GM12875 (cell line): ENCODE measurements around the gene ECEL1.

ENCODE experiments used
- H3K4me3 ChIP-seq: one replicate; pipeline ENCODE4 v1.5.1; 2011; ENCODE audit warnings: low read depth, low read length, control low read depth
- CTCF ChIP-seq: IDR thresholded peaks from 2 replicates; pipeline ENCODE4 v1.5.1; 2011; ENCODE audit warnings: low read depth, mild to moderate bottlenecking, control low read depth, inconsistent platforms, low read length, moderate library complexity, borderline replicate concordance; ENCODE audit not compliant: insufficient read depth

The ECEL1 gene

DNA sequence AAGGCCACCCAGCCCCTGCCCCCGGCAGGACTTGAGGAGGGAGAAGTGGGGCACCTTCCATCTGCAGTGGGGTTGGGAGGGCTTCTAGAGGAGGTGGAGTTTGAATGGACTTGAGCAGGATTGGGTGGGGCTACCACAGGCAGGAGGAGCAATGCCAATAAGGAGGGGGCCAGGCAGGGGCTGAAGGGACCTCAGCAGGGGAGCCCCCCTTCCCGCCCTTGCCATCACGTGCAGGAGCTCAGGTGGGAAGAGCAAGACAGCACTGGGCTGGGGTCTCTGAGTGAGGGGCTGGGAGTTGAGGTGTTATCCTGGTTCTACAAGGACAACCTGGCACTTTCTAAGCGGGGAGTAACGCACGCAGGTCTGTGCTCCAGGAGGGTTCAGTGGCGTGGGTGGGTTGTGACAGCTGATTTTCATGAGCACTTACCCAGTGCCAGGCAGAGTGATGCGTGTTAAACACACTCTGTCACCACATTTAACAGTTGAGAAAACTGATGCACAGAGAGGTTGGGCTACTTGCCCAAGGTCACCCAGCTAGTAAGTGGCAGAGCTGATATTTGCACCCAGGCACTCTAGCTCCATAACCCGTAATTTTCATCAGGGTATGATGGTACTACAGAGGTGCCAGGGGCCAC is 43.1 kb upstream of the ECEL1 start:
- TF ChIP-seq CTCF, result no peak
- H3K4me3 ChIP-seq, result no peak overlapping the region

GRCh38 chr2:232529806-232530547 is 42.3 kb upstream of the ECEL1 start:
- H3K4me3 ChIP-seq, result no peak overlapping the region
- no peak for TF ChIP-seq CTCF

DNA sequence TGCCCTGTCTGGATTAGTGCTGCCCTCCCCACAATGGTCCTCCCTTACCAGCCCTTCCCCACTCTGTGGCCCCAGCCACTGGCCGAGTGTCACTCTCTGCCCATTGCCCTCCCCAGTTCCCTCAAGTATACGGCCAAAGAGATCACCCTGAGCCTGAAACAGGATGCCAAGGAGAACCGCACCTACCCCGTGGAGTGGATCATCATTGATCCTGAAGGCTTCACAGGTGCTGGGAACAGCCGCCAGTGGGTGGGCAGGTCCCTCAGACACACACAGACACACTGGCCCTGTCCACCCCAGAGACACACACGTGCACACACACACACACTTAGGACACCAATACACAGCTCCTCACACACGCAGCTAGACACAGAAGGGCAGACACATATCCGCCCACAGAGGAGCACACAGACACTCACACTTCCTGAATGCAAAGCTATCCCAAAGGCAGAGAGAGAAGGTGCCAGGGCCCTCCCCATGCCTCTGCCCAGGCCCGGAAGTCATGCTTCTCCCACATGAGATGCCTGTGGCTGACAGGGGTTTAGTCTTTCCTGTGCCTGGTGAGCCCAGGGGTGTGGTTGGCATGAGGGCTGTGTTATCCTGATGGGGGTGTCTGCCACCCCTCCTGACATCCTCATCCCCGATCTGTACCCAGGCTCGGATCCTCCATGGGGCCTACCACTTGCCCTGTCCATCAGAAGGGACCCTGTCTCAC is 41.3 kb upstream of the ECEL1 start:
- no peak for TF ChIP-seq CTCF
- no peak overlapping the region for H3K4me3 ChIP-seq

DNA sequence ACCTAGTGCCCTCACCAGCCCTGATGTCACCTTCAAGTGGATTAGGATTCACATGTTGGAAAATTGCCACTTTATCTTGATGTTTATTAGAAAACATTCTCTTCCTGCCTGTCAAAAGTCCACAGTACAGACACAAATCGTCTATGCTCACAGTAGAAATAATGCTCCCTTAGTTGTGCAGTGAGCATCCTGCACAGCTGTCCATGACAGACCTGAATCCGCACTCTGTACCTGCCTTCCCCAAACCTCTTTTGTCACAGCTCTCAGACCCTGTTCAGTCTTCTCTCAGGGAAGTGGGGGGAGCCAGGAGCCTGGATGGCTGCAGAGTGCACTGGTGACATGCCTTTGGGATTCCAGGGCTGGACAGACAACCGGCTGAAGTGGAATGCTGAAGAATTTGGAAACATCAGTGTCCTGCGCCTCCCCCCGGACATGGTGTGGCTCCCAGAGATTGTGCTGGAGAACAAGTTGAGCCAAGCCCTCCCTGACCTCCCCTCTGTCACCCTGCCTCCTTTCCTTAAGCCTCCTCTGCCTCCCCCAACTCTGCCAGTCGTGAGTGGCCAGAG is 40.4 kb upstream of the ECEL1 start:
- TF ChIP-seq CTCF, result no peak
- H3K4me3 ChIP-seq, result no peak overlapping the region

DNA sequence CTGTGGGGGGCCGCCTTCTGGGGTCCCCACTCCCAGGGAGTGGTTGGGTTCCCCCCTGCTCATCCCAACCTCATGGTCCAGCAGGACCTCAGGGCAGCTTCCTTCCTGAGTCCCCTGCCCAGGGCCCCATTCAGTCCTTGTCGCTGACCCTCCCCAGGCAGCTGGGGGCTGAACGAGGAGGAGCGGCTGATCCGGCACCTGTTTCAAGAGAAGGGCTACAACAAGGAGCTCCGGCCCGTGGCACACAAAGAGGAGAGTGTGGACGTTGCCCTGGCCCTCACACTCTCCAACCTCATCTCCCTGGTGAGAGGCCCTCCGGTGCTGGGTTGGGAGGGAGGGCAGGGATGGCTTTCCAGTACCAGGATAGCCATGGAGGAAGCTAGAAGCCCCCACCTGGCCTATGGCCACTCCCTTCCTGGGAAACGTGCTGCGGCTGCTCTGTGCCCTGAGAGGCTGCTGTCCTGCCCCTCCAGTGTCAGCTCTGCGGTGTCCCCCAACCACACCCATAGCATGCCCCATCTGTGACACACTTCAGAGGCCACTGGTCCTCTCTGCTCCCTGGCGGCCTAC is 38.8 kb upstream of the ECEL1 start:
- TF ChIP-seq CTCF, result no peak

DNA sequence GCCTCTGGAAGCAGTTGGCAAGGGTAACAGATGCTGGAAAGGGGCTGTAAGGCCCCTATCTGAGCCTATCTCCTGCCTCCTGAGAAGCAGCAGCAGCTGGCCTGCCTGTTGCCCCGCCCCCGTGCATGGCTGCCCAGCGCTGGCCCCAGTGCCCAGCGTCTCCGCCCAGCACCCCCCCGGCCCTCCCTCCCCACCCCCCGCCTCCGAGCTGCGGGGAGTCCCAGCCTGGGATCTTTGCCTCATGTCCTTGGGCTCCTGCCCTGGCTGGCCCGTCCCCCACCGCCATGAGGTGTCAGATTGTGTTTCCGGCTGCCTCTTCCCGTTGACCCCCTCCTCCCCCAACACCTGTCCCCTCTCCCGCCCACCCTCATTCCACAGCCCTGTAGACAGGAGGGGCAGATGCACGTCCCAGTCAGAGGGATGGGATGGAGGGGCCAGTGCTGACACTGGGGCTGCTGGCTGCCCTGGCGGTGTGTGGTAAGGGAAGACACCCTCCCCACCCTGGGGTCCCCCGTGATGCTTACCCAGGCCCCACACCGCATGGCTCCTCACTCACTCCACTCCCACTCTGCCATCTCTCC is 38.2 kb upstream of the ECEL1 start, which contains the start of gene CHRND:
TSS of gene CHRND (plus strand) at position 370 of the 581 bp plus-strand sequence. CDS start at position 426, 56 bp downstream.
- no peak within 1 kb of the TSS for H3K4me3 ChIP-seq
- TF ChIP-seq CTCF, result no peak

More for the DNA sequence above, 38.8 kb upstream of the ECEL1 start:
- H3K4me3 ChIP-seq, result no peak overlapping the region
